ENCODE results near the gene PCBP2. TPM values are rescaled to one million over a fixed set of nuclear protein-coding genes. Genes with fewer than 3 reads are reported as not detected.
A peak's percentile ranks its signal among the peaks of the same experiment; 100 is the strongest.
"Not testable (repeated sequence)": the region's sequence is repeated elsewhere in the genome, so short reads cannot be mapped to it uniquely, and the experiment has no call there.

PCBP2 gene
- total RNA-seq, 4 donors from 2014 or later = 259 to 375 (median 354) TPM

GRCh38 chr12:53430116-53430515 is 21.8 kb upstream of the PCBP2 start:
- H3K36me3 ChIP-seq = no peaks in the 10 kb centered on the region
- no peak overlapping the region for H3K4me3 ChIP-seq
- TF ChIP-seq EP300 (IDR thresholded peaks at IDR 0.05) (no peak), POLR2A (IDR thresholded peaks at IDR 0.05) (no peak), POLR2AphosphoS5 (IDR thresholded peaks at IDR 0.05) (no peak), CTCF (IDR thresholded peaks at IDR 0.05) (no peak)
- WGBS, 2 donors (ENCODE audit: low coverage in 1 of 2) = 90 to 100% methylated on average over 2 to 4 of the region's 5 CpGs
- no peak for ATAC-seq
- no peaks in the 10 kb centered on the region for H3K4me1 ChIP-seq
- no peak overlapping the region for H3K27ac ChIP-seq
- no peaks in the 10 kb centered on the region for H3K27me3 ChIP-seq
- no peaks in the 10 kb centered on the region for H3K9me3 ChIP-seq

GRCh38 chr12:53431187-53431586 is 20.7 kb upstream of the PCBP2 start:
- Histone ChIP-seq H3K27me3 (no peaks in the 10 kb centered on the region), H3K9me3 (no peaks in the 10 kb centered on the region), H3K4me3 (no peak overlapping the region), H3K36me3 (no peaks in the 10 kb centered on the region), H3K4me1 (no peaks in the 10 kb centered on the region), H3K27ac (no peak overlapping the region)
- TF ChIP-seq POLR2A (IDR thresholded peaks at IDR 0.05) = no peak
- no peak for TF ChIP-seq POLR2AphosphoS5 (IDR thresholded peaks at IDR 0.05)
- WGBS, 2 donors (ENCODE audit: low coverage in 1 of 2) = 81 to 100% methylated on average over 3 to 4 of the region's 7 CpGs
- ATAC-seq = no peak

- not testable (repeated sequence) for H3K4me1 ChIP-seq, H3K27ac ChIP-seq, H3K9me3 ChIP-seq, H3K4me3 ChIP-seq, H3K36me3 ChIP-seq, ATAC-seq, H3K27me3 ChIP-seq
- WGBS, 2 donors (ENCODE audit: low coverage in 1 of 2) = 87 to 92% methylated on average over 7 of the region's 9 CpGs
Measured at GRCh38 chr12:53435326-53435725, 16.6 kb upstream of the PCBP2 start.

GRCh38 chr12:53439582-53439981 is 12.3 kb upstream of the PCBP2 start:
- ATAC-seq, H3K27ac ChIP-seq, H3K27me3 ChIP-seq, H3K9me3 ChIP-seq, H3K4me3 ChIP-seq: not testable (repeated sequence)
- Histone ChIP-seq H3K36me3 (peaks cover 0 to 11% of the 10 kb centered on the region in 2 donors), H3K4me1 (peaks cover 0 to 32% (median 9%) of the 10 kb centered on the region in 3 donors)

GRCh38 chr12:53441040-53441833 is 10.7 kb upstream of the PCBP2 start, which contains the start of gene PRR13:
Gene PRR13, plus strand, starts transcription at chr12:53441734. Its CDS starts 981 bp downstream, at chr12:53442715.
- no peaks in the 10 kb centered on the region for H3K9me3 ChIP-seq
- TF ChIP-seq POLR2AphosphoS5 (IDR thresholded peaks at IDR 0.05) (peak; percentile 99), CTCF (IDR thresholded peaks at IDR 0.05) (no peak), POLR2A (IDR thresholded peaks at IDR 0.05) (peak; percentile 86 to 93), EP300 (IDR thresholded peaks at IDR 0.05) (no peak)
- H3K27me3 ChIP-seq = no peaks in the 10 kb centered on the region
- peaks cover 0 to 28% of the 10 kb centered on the region in 2 donors for H3K36me3 ChIP-seq
- H3K27ac ChIP-seq = peak within 1 kb of the TSS; percentile 83 to 91 (median 87)
- ATAC-seq = peak; percentile 99
- peak within 1 kb of the TSS; percentile 59 to 77 for H3K4me3 ChIP-seq
- peaks cover 0 to 47% (median 11%) of the 10 kb centered on the region in 3 donors for H3K4me1 ChIP-seq
- 1 to 3% methylated on average over 15 to 20 of the region's 31 CpGs for WGBS, 2 donors (ENCODE audit: low coverage in 1 of 2)

- peaks cover 0 to 47% (median 11%) of the 10 kb centered on the region in 3 donors for H3K4me1 ChIP-seq
- ATAC-seq = no peak
- H3K27me3 ChIP-seq = no peaks in the 10 kb centered on the region
- no peak overlapping the region for H3K4me3 ChIP-seq
- 97 to 100% methylated on average over 2 to 4 of the region's 4 CpGs for WGBS, 2 donors (ENCODE audit: low coverage in 1 of 2)
- peaks cover 0 to 55% of the 10 kb centered on the region in 2 donors for H3K36me3 ChIP-seq
- H3K9me3 ChIP-seq = no peaks in the 10 kb centered on the region
- TF ChIP-seq POLR2AphosphoS5 (IDR thresholded peaks at IDR 0.05) (no peak), CTCF (IDR thresholded peaks at IDR 0.05) (no peak), EP300 (IDR thresholded peaks at IDR 0.05) (no peak), POLR2A (IDR thresholded peaks at IDR 0.05) (no peak)
- H3K27ac ChIP-seq = no peak overlapping the region
Measured at GRCh38 chr12:53443955-53444354, 7.9 kb upstream of the PCBP2 start.

GRCh38 chr12:53444593-53445325 is 7.1 kb upstream of the PCBP2 start:
- WGBS, 2 donors (ENCODE audit: low coverage in 1 of 2) = 83 to 100% methylated on average over 3 to 9 of the region's 11 CpGs
- H3K36me3 ChIP-seq = peaks cover 0 to 56% of the 10 kb centered on the region in 2 donors

More at GRCh38 chr12:53444593-53445325, 7.1 kb upstream of the PCBP2 start:
- not testable (repeated sequence) for ATAC-seq, H3K4me3 ChIP-seq, H3K27me3 ChIP-seq, H3K9me3 ChIP-seq, H3K27ac ChIP-seq
- H3K4me1 ChIP-seq = peaks cover 0 to 47% (median 11%) of the 10 kb centered on the region in 3 donors

All from gastroesophageal sphincter (tissue), 4 donors.